ENCODE results near the gene GLS.

GLS gene

DNA sequence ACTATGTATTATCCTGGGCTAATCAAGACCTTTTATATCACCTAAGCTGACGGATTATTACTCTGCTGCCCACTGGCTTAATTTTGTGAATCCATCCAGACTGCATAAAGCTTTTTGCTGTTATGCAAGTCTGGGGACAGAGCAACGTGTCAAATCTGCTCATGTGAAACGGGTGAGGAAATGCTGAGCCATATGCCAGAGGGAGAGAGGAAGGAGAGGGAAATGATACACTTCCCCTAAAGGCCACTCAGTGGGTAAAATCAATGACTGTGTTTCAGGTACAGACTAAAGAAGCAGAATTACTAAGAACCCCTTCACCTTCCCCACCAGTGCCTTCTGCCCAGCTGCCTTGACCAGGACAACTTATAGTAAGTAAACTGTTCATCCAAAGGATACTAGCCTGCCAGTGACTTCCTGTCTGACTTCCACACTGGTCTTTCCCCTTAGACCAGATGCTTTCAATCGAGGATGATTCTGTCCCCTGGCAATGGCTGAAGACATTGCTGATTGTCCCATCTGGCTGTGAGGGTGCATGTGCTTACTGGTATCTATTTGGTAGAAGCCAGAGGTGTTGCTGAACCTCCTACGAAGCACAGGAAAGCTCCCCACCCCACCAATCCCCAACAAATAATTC, 90.4 kb downstream of the GLS start:
- DNase-seq (ENCODE audit: low read depth in 2 of 2): no peak

DNA sequence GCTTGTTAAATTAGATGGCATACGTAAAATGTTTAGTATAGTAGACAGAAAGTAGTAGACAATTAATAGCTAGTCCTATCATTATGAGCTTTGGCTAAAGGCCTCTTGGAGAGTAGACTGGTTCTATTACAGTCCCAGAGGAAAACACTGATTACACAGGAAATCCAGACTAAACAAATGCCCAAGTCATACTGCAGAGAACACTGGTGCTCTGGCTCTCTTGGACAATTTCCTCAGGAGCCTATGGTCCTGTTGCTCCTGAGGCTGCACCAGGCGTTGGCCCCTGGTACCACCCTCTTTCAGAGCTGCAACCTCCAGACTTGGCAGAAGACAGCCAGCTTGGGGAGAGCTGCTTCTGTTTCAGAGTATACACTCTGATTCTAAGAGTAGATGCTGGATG, 91.6 kb downstream of the GLS start:
- no peak for DNase-seq (ENCODE audit: low read depth in 2 of 2)

DNA sequence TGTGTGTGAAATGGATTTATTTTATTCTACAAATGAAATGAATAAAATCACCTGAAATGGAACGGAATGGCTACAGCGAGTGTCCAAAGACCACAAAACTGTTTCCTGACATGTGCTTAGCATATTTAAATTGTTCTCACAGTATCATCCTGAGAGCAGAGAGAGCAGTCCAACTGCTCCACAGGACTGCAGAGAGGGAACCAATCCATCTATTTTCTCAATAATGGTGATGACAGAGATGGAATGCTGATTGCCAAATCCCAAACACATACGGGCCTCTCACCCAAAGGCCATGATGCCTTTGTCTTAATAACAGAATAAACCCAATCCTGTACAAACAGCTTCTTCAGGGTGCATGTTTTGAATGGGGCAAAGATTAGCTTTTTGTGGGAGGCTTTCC, 92.2 kb downstream of the GLS start:
- DNase-seq (ENCODE audit: low read depth in 2 of 2): no peak

DNA sequence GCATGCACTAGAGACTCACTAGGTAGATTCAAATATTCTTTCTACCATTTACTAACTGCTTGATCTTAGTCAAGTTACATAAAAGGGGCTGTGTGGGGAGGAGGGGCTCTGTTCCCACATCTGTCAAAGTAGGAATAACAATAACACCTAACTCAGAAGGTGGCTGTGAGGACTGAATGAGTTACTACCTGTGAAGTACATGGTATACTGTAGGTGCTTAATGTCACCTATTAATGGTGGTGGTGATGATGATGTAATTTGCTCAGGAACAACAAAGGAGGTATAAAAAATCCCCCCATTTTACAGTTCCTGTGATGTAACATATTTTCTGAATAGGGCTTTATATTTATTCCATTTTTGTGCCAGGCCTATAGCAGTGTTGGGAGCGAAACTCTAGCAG, 92.6 kb downstream of the GLS start:
- DNase-seq (ENCODE audit: low read depth in 2 of 2): no peak

DNA sequence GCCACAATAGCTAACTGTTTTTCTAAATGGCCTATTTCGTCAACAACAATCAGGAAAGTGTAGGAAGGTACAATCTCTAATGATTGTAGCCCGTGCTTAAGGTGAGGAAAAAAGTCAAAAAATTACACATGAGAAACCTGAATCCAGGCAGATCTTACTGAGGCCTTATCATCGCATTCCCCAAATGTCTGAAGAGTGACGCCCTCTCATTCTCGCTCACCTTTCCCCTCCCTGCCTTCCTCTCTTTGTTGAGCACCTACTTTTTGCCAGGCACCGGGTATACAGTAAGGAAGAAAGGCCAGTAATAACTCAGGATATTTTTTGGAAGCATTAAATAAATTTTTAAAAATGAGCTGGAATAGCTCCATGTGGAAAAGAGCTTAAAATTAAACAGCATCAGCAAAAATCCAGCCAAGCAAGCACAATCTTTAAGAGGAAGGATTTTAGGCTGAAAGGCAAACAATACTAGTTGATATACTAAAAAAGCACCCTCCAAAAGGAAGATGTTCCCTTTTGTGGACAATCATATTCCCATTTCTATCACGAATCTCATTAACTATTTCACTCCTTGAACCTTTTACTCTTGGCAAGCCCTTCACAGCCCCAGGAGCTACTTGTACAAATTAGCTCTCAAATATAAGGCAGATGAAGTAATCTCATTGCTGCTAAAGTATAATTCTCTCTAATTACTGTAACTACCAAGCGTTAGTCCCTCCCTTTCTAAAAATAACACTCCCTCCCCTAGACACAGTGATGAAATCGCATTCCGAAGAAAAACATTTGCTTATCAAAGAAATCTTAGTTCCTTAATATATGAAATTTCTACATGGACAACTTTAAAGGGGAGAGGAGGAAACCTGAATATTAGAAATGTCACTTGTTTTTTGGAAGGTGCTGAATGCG, 93.4 kb downstream of the GLS start:
- DNase-seq (ENCODE audit: low read depth in 2 of 2): no peak

DNA sequence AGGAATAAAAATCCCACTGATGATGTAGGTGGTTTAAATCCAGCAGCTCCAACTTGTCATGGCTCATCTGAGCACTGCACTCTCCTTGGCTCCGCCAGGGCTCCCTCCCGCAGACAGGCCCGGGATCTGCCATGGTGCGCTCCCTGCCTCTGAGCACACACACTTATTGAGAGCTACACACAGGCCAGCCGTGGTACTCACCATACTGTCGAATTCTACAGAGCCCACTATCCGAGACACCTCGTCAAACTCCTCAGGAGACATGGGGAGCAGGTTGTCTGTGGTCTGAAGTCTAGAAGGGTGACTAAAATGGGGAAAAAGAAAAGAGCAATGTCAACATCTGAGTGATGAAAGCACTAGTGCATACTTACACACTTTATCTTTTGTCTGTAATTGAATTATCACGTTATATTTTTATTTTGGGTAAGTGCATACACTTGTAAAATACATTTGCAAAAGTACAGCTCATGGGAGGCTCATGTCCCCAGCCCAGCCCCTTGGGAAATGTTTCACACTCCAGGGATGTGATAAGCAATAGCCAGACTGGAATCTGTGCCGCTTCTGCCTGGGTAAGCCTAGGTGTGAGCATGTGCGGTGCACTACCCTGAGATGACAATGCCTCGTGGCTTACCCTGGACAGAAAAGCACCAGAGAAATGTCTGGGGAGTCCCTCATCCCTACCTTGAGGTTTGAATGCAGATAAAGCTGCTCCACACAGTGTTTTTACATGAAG, 94.2 kb downstream of the GLS start:
- no peak for DNase-seq (ENCODE audit: low read depth in 2 of 2)

DNA sequence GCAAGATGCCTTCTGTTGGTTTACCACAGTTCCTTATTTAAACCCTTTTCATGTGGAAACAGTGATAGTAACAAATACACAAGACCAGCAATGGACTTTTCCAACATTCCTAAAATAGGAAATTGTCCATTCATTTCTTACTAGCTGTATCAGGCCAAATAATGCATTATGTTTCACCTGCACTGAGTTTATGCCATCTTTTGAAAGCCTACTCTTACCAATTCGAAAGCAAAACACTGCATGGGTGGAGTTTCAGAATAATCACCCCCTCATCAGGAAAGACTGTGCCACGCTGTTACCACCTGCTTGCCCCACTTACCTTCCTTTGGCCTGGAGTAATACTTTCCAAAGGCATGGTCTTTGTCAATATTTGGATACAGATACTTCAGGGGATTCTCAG, 95.9 kb downstream of the GLS start:
- no peak for DNase-seq (ENCODE audit: low read depth in 2 of 2)

DNA sequence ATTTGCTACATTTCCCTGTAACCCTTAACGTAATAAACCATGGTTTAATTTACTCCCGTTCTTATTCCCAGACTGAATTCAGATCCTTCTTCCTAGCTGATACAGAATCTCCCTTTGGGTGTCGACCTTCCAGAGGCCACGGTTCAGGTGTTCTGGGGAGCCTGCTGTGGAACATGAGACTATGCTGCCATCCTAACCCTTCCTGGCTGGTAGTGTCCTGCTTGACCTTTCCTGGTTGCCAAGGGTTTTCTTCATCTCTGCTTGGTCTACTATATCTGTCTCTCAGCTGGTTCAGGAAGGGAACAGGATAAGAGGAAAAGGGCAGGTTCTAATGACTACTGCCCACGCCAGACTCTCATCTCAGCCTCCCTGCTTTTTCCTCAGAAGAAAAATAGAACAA, 96.9 kb downstream of the GLS start:
- no peak for DNase-seq (ENCODE audit: low read depth in 2 of 2)

DNA sequence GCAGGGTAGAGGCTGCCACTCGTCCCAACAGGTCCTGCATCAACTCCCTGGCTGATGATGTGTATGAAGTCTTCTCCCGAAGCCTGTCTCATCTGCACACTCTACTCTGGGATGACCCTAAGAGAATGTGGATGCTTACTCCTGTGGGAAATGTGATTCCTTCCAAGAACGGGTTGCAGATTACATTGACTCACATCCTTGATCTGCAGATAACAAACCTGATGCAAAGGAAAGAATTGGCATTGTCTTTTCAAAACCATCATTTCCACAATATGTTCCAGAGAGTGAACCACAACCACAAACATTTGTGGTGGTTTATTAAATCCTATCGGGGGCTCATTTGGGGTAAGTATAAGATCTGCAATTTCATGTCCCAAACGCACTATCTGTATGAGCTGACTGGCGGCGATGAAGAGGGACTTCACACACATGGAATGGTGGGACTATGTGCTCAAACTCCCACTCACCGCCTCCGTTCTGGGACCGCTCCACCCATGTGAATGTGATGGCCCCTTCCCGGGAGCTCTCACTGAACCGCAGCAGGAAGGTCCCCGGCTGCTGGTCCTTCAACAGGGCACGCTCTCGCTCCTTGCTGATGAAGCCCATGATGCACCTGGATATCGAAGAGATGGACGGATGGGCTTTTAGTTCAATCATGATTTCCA, 97.9 kb downstream of the GLS start:
- no peak for DNase-seq (ENCODE audit: low read depth in 2 of 2)

DNA sequence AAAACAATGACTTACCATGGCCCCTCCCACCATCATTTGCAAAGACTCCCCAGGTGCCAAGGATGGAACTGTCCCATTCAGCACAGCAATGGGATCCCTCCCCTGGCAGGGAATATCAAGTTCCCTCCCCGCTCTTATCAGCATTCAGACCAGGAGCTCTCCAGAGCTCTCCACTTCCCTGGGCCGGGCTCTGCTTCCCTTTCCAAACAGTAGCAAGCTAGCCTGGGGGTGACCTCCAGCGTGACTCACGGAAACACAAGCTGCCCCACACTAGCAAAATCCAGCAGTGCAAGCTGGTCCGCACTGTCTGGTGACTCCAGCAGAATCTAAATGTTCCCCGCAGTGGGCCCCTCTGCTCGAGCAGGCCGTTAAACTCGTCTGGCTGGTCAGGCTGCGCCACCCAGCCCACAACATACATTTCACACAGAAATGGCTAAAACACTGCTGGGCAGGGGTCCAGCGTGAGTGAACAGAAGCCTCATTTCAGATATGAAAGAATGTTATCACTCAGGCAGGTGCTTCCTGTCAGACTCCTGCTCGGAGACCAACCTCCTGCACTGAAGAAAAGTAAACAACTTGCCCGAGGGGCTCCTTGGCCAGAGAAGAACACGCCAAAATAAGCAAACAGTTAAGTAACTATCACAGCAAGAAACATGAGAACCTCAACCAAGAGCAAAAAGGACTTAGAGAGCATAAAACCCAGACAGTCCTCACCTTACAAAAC, 99.4 kb downstream of the GLS start:
- DNase-seq (ENCODE audit: low read depth in 2 of 2): no peak

DNA sequence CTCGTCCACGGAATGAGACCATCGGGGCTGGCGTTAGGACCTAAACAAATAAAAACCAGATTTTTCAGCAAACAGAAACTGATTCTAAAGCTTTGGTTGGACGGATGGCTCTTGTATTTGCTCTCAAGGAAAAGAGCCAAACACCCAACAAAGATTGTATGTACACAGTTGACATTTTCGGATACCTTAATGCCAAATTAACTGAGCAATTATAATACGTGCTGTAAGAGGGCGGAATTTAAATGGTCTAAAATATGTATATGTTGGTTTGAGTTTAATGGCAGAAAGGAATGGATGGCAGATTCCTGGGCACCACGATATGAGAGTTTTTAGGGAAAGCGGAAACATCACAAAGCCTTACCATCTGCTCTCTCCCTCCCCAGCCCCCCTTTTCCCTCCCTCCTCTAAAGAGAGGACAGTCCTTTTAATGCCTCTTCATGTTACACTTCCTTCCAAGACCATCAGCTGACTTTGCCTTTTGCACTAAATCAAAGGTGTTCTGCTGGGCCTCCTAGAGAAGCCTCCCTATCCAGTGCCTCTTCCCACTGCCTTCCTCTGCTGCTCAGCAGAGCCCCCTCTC, 100.1 kb downstream of the GLS start:
- no peak for DNase-seq (ENCODE audit: low read depth in 2 of 2)

DNA sequence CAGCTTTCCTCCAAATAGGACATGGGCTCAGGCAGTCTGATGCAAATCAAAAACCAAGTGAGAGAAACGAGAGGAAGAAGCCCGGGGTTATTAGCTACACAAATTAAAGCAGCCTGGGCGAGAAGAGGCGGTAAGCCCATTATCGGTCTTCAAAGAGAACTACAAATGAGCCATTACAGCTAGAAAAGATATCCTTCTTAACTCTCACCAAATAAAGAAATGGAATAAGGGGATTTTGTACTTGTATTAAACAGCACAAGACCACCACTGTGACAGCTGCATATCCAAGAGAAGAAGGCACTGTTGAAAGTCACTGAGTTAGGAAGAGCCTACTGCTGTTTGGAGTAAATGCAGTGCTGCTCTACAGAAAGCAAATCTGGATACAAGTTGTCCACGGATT, 100.7 kb downstream of the GLS start:
- DNase-seq (ENCODE audit: low read depth in 2 of 2): no peak

DNA sequence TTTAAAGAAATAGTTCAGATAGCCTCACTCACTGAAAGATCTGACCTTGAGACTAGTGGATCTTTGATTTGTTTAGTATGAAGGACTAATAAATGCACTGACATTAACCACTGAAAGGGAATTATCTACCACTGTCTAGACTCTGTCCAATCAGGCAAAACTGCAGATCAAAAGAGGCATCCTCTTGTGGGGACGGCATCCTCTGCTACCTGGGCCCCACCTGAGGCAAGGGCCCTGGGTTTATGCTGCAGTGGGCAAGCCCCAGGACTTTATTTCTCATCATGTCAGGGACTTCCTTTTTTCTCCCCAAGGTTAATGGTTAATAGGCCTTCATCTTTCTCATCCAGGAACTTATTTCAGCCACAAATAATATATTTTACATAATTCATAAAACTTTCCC, 101.1 kb downstream of the GLS start:
- no peak for DNase-seq (ENCODE audit: low read depth in 2 of 2)

DNA sequence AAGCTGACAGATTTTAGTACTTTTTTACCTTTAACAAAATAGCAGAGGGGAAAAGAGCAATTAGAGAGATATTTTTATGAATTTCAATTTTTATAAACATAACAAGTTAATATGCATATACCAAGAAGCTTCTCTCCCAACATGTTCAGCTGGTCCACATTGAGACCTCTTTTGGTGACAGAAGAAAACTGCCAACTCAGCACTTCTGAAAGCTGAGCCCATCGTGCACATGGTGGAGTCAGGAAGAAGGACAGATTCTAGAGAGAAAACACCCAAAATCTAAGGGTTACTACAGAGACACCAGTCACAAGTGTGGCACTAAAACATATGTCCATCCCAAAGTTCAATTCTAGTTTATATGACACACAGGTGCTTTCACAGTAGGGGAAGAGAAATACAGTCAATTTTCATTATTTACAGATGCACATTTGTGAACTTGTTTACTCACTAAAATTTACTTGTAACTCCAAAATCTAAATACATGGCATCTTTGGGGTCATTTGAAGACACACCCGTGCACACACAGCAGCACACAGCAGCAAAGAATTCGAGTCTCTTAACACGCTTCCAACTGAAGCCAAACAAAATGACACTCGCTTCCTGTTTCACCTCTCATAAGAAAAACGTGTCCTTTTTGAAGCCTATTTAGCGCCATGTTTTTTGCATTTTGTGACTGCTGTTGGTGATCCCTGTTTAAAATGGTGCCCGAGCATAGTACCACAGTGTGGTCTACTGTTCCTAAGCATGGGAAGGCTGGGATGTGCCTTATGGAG, 101.8 kb downstream of the GLS start:
- no peak for DNase-seq (ENCODE audit: low read depth in 2 of 2)

DNA sequence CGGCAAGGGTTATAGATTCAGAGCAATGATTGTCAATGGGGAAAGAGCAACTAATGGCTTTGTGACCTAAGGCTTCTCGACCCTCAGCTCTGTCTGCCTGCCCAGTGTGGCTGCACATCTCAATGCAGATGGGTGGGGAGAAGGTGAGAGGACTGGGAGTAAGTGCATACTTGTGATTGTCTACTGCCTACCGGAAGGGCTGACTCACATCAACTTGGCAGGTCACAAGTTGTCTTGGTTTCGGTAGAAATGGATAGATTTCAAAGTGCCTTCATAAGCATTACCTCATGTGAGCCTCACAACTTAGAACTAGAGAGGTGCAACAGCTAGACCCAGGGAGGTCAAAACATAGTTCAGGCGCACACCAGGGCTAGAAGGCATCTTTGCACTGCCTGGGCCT, 104.0 kb downstream of the GLS start:
- no peak for DNase-seq (ENCODE audit: low read depth in 2 of 2)

DNA sequence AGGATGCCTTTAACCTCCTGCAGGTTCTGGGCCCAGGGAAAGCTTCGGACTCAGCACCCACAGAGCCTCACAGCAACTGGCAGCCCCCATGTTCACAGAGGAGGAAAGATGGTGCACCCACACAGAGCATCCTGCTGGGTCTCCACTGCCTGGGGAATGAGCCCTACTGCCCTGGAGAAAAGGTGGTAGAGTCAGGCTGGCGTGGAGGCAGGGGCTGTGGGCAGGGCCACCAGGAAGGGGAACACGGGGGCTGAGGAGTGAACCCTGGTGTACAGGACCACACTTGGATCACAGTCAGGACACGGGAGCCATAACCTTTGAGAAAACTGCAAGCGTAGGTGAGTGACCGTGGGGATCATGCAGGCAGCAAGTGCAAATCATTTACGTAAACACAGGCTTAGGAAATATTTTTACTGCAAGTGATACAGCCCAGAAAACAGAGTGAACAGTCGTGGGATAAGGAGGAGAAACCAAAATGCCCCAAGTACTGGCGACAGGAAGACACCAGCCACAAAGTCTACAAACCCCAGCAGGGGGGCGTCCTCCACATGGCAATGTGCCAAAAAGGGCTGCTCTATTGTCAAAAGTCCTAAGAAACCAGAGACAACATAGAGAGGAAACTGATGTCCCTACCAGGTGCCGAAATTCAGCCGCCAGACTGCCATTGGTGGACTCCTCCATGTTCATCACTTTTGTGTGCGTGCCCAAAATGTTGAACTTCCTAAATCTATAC, 105.8 kb downstream of the GLS start:
- DNase-seq (ENCODE audit: low read depth in 2 of 2): no peak

DNA sequence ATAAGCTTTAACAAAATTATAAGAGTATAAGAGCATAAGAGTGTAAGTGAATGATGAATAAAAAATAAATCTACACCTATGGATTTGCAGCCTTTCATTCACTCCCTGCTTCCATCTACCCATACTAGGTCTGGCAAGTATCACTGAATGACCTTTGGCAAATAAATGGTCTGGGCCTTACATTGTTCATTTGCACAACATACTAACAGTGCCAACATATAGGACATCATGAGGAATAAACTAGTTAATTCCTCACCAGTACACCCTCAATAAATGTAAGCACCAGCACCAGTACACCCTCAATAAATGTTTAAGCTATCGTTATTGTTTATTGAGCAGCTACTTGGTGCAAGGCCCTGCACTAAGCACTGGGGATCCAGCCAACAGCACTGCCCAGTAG, 106.5 kb downstream of the GLS start:
- DNase-seq (ENCODE audit: low read depth in 2 of 2): no peak

DNA sequence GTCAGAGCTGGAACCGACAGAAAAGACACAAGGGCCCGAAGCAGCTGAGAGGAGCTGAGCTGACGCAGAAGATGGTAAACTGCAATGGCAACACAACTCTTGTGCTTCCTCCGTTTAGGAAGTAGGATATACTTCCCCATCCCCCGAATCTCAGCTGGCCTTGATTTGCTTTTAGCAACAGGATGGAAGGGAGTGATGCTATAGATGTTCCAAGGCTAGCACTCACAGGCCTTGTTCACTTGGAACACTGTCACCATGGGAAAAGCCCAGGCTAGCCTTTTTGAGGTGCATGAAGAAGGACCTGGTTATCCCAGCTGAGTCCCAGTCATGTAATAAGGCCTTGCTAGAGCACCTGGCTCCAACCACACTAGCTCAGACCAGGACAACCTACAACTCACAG, 107.3 kb downstream of the GLS start:
- DNase-seq (ENCODE audit: low read depth in 2 of 2): no peak

DNA sequence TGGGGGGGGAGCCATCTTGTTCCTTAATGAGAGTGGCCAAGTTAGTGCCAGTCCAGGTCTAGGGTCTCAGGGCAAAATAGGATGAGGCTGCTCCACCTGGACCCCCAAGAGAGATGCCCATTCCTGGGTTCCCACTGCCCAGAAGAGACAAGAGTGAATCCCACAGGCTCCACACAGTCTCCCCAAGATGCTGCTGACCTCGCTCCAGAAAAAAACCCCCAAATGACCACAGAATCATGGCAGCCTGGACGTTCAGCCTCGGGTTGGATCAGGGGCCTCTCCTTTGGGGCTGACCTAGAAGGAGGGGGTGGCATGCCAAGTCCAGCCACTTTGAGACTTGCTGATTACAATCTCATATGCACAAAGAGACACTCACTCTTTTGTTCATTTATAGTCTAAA, 108.3 kb downstream of the GLS start:
- DNase-seq (ENCODE audit: low read depth in 2 of 2): no peak

DNA sequence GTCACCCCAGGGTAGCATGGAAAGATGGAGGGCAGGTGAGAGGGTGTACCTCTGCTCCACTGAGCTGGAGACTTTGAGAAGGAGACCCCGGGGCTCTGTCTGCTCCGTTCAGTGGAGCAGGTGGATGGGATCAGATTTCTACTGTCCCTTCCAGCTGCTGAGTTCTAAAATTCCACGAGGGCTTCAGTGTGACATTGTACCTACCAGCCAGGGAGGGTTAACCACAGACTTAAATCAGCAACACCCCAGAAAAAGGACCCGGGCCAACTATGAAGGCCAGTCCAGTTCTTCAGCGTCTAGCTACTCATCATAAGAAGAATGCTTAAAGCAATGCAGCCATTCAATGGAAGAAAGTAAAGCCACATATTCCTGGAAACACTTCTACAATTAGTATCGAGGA, 109.5 kb downstream of the GLS start:
- no peak for DNase-seq (ENCODE audit: low read depth in 2 of 2)
